ENCODE results near the gene ANO7.

- no peak for TF ChIP-seq CTCF (IDR thresholded peaks at IDR 0.05)
- no peak for TF ChIP-seq POLR2A (IDR thresholded peaks at IDR 0.05)
- no peak for TF ChIP-seq POLR2AphosphoS5 (IDR thresholded peaks at IDR 0.05)
- TF ChIP-seq EP300 (IDR thresholded peaks at IDR 0.05): no peak
These were observed 10.8 kb downstream of the ANO7 start for GRCh38 chr2:241199286-241199685.

Measured in suprapubic skin (tissue), 4 donors.